ENCODE results near the gene GAS6.

The GAS6 gene

DNA sequence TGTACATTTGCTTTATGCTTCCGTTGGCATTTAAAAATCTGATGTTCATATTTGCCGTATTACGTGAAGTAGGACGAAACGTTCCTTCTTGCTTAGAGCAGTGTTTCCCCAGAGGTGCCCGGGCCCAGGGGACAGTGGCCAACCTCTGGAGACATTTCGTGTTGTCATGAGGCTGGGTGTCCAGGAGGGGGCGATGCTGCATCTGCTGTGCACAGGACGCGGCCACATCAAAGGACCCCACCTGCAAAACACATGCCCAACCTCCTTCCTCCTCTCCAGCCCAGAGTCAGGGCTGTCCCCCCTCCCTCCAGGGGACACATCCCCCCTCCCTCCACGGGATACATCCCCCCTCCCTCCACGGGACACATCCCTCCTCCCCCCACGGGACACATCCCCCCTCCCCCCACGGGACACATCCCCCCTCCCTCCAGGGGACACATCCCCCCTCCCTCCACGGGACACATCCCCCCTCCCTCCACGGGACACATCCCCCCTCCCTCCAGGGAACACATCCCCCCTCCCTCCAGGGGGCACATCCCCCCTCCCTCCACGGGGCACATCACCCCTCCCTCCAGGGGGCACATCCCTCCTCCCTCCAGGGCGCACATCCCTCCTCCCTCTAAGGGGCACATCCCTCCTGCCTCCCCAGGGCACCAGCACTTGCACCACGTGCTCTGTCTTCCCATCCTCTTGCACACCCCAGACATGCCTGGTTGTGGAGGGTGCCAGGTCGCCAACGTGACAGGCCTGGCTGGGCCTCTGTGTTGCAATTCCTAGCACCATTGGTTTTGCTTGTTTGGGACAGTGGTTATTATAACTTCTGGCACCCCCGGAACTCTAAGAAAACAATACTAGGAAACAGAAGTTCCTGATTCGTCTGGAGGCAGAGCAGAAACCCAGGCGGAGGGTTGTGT lies 46.7 kb downstream of the GAS6 start:
- TF ChIP-seq, protein P1, sequence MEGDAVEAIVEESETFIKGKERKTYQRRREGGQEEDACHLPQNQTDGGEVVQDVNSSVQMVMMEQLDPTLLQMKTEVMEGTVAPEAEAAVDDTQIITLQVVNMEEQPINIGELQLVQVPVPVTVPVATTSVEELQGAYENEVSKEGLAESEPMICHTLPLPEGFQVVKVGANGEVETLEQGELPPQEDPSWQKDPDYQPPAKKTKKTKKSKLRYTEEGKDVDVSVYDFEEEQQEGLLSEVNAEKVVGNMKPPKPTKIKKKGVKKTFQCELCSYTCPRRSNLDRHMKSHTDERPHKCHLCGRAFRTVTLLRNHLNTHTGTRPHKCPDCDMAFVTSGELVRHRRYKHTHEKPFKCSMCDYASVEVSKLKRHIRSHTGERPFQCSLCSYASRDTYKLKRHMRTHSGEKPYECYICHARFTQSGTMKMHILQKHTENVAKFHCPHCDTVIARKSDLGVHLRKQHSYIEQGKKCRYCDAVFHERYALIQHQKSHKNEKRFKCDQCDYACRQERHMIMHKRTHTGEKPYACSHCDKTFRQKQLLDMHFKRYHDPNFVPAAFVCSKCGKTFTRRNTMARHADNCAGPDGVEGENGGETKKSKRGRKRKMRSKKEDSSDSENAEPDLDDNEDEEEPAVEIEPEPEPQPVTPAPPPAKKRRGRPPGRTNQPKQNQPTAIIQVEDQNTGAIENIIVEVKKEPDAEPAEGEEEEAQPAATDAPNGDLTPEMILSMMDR (IDR thresholded peaks at IDR 0.05; ENCODE audit: unreplicated experiment in 3 of 3): peak; percentile 78 to 85 (median 81)
- no peaks in the 10 kb centered on the region for H3K36me3 Mint-ChIP-seq (ENCODE audit: low read depth)
- H3K27ac Mint-ChIP-seq: peak overlapping the region; percentile 42 to 53 (median 52)
- peaks cover 18% of the 10 kb centered on the region for H3K4me1 Mint-ChIP-seq
- no peak overlapping the region for H3K4me3 Mint-ChIP-seq
- peaks cover 13% of the 10 kb centered on the region for H3K27me3 Mint-ChIP-seq (ENCODE audit: low read depth)
- no peaks in the 10 kb centered on the region for H3K9me3 Mint-ChIP-seq

DNA sequence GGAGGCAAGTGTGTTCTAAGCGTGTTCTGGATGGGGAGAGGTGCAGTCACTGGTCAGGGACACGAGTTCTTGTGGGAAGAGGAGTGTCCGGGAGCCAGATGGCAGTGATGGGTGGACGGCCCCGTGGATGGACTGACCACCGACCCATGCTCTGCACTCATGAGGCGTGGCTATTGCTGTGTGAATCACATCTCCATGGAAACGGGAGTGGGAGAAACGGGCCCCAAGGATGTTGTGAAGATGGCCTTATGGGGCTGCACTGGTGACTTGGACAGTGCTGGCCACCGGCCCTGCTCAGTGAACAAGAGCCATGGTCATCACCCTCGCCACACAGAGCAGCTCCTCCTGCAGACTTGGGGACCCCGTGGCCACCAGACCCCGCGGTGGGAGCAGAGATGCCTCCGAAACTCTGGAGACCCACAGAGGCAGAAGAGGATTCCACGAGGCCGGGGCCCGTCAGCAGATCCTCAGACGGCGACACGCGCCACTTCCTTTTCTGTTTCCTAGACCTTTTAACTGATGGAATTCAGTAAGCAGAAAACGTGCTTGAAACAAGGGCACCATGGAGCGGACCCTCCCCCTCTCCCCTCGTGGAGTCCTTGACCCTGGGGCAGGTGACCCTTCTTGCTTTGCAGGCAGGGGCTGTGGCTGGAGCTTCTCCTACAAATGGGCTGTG lies 47.5 kb downstream of the GAS6 start:
- Mint-ChIP-seq H3K27me3 (ENCODE audit: low read depth) (peaks cover 13% of the 10 kb centered on the region), H3K4me1 (peaks cover 15% of the 10 kb centered on the region), H3K4me3 (no peak overlapping the region), H3K27ac (peak overlapping the region in 2 of 3 experiments; percentile 42 to 48), H3K9me3 (no peaks in the 10 kb centered on the region), H3K36me3 (ENCODE audit: low read depth) (no peaks in the 10 kb centered on the region)
- TF ChIP-seq, protein P1 (IDR thresholded peaks at IDR 0.05; ENCODE audit: unreplicated experiment in 3 of 3): no peak

DNA sequence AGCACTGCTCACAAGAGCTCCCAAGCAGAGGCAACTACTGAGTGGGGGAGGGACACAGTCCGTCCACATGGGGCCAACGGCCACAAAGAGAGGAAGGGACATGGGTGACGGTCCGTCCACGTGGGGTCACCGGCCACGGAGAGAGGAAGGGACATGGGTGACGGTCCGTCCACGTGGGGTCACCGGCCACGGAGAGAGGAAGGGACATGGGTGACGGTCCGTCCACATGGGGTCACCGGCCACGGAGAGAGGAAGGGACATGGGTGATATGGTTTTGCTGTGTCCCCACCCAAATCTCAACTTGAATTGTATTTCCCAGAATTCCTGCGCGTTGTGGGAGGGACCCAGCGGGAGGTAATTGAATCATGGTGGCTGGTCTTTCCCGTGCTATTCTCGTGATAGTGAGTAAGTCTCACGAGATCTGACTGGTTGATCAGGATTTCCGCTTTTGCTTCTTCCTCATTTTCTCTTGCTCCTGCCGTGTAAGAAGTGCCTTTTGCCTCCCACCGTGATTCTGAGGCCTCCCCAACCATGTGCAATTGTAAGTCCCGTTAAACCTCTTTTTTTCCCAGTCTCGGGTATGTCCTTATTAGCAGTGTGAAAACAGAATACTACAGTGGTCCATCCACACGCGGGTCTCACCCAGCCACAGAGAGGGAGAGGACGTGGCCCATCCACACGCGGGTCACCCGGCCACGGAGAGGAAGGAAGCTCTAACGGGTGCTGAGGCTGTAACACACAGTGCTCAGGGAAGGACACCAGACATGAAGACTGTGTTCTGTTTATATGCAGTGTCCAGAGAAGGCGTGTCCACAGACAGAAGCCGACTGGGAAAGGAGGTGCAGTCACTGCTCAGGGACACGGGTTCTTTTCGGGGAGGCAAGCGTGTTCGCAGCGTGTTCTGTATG lies 48.5 kb downstream of the GAS6 start:
- H3K9me3 Mint-ChIP-seq: peaks cover under 1% of the 10 kb centered on the region
- peaks cover 13% of the 10 kb centered on the region for H3K27me3 Mint-ChIP-seq (ENCODE audit: low read depth)
- TF ChIP-seq, protein P1 (IDR thresholded peaks at IDR 0.05; ENCODE audit: unreplicated experiment in 3 of 3): no peak
- H3K4me3 Mint-ChIP-seq: no peak overlapping the region
- H3K36me3 Mint-ChIP-seq (ENCODE audit: low read depth): no peaks in the 10 kb centered on the region
- peaks cover 8% of the 10 kb centered on the region for H3K4me1 Mint-ChIP-seq
- peak overlapping the region in 2 of 3 experiments; percentile 5 to 39 for H3K27ac Mint-ChIP-seq

DNA sequence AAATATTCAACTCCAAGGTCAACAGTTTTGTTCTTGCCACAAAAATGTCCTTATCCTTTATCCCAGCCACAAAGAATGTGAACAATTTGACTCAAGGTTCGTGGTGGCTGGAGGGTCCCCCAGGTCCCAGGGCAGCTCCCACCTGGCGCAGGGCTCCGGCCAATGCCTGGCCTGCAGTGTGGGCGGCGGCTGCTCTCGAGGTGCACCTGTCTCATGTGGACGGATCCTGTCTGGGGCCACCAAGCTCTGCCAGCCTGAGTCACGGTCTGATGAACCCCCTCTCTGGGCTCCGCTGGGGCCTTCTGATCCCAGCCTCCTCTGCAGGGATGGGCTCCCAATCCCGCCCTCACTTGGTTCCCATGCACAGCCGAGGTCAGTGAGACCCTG lies 49.4 kb downstream of the GAS6 start:
- Mint-ChIP-seq H3K36me3 (ENCODE audit: low read depth) (no peaks in the 10 kb centered on the region), H3K4me1 (peaks cover 8% of the 10 kb centered on the region), H3K27me3 (ENCODE audit: low read depth) (peaks cover 13% of the 10 kb centered on the region), H3K9me3 (peaks cover 2% of the 10 kb centered on the region), H3K27ac (peak overlapping the region in 1 of 3 experiments; percentile 9), H3K4me3 (no peak overlapping the region)
- TF ChIP-seq, protein P1 (IDR thresholded peaks at IDR 0.05; ENCODE audit: unreplicated experiment in 3 of 3): no peak

DNA sequence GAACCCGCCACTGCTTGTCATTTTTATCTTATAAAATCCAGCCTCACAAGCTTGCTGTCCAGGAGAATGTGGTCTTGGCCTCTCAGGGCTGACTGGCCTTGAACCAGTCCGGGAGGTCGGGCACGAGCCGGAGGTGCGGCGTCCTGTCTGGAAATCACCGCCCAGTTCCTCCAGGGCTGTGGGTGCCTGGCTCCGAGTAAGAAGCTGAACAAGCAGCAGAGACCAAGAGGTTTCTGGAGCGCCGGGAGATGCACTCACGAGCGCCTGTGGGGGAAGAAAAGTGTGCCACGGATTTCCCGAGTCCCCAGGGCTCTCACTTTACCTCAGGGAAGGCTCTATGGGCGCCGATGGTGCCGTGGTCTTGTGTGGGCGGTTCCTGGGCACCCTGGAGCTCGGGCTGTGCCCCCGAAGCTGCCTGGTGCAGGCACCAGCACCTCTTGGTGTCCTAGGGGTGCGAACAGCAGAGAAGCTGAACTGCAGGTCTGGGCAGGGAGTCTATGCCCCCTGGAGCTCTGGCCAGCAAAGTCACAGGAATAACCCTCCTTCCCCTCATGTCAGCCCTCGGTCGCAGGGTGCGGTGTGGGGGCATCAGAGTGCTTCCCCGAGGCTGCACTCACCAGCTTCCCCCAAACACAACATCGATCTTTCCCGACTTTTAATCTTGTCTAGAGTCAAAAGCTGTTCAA lies 50.0 kb downstream of the GAS6 start:
- Mint-ChIP-seq H3K9me3 (peaks cover 2% of the 10 kb centered on the region), H3K27me3 (ENCODE audit: low read depth) (peaks cover 13% of the 10 kb centered on the region), H3K4me1 (peaks cover 8% of the 10 kb centered on the region), H3K4me3 (no peak overlapping the region), H3K36me3 (ENCODE audit: low read depth) (no peaks in the 10 kb centered on the region), H3K27ac (peak overlapping the region in 1 of 3 experiments; percentile 9)
- TF ChIP-seq, protein P1 (IDR thresholded peaks at IDR 0.05; ENCODE audit: unreplicated experiment in 3 of 3): no peak

Measured in nephron (organoid).